22Rv1 (cell line): ENCODE data around the gene ZNF217.

Source experiments
- H3K27ac ChIP-seq: fragments of 450-650 bp; 2 replicates; pipeline ENCODE4 v1.5.1; 2017
- ZFX ChIP-seq: fragments of 450-650 bp; IDR thresholded peaks from 2 replicates; pipeline ENCODE4 v1.6.1; 2017; ENCODE audit warnings: antibody characterized with exemption, borderline replicate concordance
- TF ChIP-seq, protein P1 (sequence below): fragments of 450-650 bp; IDR thresholded peaks from 2 replicates; pipeline ENCODE4 v1.5.1; 2017; ENCODE audit warnings: mild to moderate bottlenecking

ZNF217 gene

DNA sequence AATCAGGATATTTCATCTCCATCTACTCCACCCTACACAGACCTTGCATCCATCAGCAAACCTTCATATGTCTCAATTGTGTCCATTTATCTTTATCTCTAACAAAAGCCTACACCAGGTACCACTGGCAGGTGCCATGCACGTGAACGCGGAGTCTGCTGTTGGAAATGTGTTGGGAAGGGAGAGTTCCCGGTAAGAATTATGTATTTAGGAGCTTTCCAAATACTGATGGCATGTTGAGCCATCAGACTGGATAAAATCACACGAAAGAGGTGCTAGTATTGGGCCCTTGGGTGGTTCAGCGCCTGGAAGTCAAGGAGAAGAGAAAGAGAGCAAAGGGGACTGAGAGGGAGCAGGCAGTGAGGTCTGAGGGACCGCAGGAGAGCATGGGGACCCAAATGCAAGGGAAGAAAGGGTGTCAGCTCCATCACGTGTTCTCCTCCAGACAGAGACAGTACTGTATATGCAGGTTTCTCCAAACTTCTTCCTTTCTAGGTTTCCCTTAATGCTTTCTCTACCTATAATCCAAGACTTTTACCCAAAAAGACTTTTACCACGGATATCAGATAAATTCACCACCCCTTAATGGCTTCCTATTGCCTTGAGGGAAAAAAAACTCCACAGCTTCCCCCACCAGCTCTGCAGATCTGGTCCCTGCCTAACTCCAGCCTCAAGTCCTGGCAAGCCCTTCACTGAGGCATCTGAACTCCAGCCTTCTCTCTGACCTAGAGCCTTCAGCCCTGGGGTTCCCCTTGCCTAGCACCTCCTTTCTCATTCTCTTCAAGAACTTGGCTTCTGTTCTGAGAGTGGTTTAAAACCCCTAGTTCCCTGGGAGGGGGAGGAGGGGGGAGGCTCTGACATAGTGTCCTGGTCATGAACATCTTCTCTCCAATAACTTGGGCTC is 4.8 kb upstream of the ZNF217 start:
- TF ChIP-seq, protein P1, sequence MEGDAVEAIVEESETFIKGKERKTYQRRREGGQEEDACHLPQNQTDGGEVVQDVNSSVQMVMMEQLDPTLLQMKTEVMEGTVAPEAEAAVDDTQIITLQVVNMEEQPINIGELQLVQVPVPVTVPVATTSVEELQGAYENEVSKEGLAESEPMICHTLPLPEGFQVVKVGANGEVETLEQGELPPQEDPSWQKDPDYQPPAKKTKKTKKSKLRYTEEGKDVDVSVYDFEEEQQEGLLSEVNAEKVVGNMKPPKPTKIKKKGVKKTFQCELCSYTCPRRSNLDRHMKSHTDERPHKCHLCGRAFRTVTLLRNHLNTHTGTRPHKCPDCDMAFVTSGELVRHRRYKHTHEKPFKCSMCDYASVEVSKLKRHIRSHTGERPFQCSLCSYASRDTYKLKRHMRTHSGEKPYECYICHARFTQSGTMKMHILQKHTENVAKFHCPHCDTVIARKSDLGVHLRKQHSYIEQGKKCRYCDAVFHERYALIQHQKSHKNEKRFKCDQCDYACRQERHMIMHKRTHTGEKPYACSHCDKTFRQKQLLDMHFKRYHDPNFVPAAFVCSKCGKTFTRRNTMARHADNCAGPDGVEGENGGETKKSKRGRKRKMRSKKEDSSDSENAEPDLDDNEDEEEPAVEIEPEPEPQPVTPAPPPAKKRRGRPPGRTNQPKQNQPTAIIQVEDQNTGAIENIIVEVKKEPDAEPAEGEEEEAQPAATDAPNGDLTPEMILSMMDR, result no peak
- no peak for TF ChIP-seq ZFX
- no peak overlapping the region for H3K27ac ChIP-seq

DNA sequence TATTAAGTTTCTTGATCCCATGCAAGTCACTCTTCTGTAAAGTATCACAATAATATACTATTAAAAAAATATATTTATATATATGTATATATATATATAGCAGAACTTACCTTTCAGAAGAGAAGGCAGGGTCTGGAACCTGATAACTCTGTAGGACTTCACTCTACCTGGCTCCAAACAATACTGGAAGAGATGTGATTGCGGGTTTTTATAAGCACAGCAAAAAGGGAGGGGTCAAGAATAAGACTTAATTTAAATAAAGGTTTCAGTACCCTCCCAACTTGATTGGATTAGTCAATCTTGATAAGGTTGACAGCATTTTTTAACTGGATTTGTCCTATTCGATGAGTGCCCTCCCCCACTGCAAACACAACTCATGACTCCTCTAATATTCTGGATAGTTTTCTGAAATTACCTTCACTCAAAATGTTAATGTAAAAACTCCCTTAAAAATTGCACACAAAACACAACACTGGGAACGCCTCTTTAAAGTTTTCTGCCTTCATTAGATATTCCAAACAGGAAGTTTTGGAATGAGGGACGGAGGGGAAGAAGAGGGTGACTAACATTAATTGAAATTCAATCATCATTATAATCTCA is 4.0 kb upstream of the ZNF217 start:
- H3K27ac ChIP-seq, result peak overlapping the region; percentile 85
- TF ChIP-seq, protein P1, result no peak
- TF ChIP-seq ZFX, result no peak

DNA sequence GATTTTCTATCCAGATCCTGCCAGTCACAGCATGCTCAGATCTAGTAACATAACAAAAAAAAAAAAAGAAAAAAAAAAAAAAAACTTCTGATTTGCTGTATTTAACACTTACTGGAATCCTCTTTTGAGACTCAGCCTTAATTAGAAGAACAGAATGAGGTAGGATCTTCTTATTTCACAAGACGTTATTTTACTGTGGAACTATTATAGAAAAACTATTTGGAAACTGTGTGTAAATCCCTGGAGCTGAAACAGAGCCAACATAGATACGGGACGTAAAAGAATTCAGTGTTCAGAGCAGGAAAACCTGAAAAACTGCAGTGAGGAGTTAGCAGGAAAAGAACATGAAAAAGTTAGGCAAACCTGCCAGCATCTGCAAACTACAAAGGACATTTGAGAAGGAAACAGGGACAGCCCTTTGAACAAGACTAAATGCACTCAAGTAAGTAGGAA is 3.4 kb upstream of the ZNF217 start:
- TF ChIP-seq ZFX, result no peak
- TF ChIP-seq, protein P1, result no peak
- peak overlapping the region; percentile 85 for H3K27ac ChIP-seq

DNA sequence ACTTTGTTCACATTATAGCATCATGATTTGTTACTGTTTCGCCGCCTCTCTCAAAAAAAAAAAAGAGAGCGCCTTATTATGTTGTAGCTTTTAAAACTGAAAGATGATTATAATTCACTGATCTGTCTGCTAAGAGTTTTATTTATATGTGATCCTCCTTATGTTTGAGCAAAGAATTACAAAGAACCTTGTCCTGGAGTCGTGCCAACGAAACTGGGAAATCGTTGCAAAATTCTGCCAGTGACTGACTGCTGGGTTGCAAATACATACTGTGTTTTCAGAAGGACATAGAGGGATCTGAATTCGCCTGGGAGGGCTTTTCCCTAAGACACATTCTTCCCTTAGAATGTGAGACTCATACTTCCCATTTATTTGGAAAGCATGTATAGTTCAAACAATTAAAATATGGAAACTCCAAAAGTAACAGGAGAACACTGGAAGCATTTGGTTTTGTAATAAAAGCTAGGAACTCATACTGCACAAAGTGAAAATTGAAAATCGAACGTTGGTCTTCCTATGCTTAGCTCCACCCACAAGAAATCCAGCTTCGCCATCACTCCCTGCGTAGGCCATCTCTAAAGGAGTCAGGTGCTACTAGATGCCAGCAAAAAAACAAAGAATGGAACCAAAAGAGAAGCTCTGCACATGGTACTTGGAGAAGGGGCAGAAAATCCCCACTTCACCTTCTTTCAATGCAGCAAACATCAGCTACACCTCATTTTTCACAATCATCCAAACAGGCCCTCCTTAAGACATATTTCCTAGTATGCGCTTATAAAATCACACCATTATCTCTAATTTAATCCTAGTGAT is 2.8 kb upstream of the ZNF217 start:
- H3K27ac ChIP-seq, result peak overlapping the region; percentile 85

DNA sequence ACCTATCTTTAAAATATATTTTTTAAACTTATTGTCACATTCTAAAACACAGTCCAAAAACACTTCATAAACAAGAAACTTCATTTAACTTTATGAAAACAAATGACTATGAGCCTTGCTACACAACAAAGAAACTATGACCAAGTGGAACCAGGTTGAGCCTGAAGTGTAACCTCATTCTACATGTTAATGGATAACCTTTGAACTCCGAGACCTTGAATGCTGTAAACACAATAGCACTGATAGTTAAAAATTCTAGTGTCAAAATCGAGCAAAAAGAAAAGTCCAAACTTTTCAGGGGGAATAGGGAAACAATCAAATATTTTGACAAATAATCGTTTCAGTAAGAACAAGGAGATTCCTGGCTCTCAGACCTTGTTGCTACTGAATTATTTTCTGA is 2.1 kb upstream of the ZNF217 start:
- peak overlapping the region; percentile 85 for H3K27ac ChIP-seq

DNA sequence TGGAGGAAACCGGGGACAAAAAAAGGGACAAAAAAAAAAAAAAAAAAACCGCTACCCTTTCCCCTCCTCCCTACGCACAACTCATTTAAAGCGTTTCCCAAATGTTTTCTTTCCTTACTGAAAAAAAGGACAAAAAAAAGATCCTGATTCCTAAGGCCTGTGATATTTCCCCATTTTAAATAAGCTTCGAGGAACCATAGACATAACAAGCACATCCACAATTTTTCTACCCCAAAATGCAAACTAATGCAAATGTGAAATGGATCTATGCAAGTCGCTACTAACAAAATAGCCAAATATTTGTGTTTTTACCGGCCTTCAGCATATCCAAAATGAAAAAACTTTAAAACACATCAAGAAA is 1.4 kb upstream of the ZNF217 start:
- peak overlapping the region; percentile 85 for H3K27ac ChIP-seq
- TF ChIP-seq, protein P1, result no peak
- no peak for TF ChIP-seq ZFX

DNA sequence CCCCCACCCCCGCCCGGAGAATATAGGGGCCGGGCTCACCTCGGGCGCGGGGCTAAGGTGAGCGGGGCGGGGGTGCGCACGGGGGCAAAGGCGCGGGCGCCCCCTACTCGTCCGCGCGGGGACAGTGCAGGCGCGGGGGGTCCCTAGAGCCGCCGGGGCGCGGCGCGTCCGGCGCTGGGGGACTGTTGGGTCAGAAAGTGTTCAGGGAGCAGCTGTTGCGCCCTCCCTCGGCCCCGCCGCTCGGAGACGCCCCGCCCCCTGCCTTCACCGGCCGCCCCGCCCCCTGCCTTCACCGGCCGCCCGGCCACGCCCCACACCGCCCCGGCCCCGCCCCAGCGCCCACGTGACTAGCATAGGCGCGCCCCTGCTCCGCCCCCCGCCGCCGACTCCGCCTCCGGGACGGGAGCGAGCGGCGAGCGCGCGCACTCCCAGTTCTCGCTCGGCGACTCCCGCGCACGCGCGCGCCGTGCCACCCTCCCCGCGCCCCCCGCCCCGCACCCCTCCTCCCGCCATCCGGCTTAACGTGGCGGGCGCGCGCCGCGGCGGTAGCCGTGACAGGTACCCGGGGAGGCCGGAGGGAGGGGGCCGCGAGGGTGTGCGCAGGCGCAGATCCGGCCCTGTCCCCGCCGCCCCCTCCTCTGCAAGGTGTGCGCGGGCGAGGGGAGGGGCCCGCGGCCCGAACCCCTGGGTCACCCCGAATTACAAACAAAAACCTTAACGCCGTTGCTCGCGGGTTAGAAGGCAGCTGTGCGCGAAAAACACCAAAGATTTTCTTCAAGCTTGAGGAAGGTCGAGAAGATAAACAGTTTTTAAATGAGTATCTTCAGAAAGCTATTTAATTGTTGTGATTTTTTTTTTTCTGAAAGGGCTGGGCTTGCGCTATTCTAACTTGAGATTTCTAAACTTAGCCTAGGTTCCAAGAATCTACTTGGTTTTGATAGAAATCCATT is 704 bp upstream of the ZNF217 start:
- H3K27ac ChIP-seq, result peak overlapping the region; percentile 85
- TF ChIP-seq ZFX, result no peak

DNA sequence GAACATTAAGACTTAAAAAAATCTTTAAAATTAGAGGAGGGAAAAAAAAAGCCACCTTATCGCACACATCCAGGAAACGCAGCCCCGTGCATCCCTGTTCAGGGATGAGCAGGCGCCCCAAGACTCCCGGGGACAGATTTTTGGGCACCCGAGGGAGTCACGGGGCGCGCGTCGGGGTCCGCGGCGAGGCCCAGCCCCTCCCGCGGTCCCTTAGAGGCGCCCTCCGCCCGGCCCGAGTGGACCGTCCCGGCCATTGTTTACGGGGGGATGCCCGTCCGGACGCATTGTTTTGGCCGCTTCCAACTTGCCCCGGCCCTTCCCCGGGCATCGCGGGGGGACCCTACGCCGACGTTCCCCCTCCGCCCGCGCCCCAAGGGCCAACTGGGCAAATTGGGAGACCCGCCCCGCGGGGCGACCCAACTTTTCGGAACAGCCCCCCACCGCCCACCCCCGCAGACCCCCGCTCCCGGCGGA is 610 bp downstream of the ZNF217 start:
- peak overlapping the region; percentile 85 for H3K27ac ChIP-seq
- no peak for TF ChIP-seq ZFX
- TF ChIP-seq, protein P1, result no peak

DNA sequence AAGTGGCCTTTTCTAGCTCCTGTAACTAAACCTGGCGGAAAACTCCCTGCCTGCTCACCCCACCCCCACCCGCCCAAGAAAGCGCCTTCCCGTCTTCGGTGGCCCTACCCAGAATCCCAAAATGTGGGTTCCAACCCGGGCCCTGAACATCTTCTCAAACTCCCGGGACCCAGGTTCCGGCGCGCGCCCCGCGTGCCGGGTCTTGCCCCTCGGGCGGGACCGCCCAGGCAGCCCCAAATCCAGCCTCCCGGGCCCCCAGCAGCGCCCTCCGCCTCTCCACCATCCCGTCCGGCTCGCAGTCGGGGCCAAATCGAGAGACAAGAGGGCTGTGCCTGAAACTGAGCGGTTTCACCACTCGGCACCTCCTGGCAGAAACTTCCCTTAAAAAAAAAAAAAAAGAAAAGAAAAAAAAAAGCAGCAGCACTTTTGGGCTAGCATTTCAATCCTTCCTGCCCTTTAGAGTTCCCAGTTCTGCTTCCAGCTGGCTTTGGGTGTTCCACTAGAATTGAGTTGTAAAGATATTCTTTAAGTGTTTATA is 1.1 kb downstream of the ZNF217 start:
- H3K27ac ChIP-seq, result peak overlapping the region; percentile 85; the same call in 1 of the 2 replicates

DNA sequence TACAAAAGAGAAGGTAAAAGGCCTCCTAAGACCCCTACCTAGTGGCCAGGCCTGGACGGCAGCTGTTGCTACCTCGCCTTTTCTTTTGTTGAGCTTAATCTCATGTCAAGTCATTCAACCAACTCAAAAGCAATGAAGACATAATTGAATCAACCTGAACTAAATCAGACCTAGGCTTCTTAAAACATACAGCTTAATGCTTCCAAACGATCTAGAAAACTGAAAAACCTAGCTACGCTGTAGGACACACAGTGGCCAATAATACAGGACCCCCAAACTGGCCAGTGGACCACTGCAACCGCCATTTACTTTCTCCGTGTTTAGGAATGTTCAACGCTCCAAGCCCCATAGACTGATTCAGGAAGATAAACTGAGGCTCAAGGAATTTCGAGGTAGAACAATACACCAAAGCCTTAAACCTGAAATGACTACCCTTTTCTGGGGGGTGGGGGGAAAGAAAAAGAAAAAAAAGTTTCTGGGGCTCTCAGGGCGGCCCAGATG is 1.6 kb downstream of the ZNF217 start:
- peak overlapping the region; percentile 27; the same call in 1 of the 2 replicates for H3K27ac ChIP-seq

DNA sequence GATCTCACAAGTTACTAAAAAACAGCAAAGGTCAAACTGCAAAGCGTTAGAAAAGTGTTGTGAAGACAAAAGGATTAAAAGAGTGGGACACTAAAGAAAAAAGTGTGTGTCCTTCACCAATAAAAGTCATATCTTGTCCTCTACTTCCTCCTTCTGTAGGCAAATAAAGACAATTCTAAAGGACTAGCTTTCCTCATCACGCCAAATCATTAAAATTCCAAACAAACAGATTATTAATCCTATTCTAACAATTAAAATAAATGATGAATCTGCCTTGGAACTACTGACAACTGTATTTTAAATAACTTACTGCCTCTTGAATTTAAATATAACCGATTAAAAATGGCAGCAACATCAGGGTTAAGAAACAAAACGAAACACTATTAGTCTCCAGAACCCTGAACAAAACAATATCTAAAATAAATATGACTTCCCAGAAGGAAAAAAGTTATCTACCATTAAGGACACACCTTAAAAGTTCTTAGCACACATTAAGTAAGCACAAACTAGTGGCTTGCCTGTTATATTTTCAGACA is 2.4 kb downstream of the ZNF217 start:
- peak overlapping the region; percentile 27 for H3K27ac ChIP-seq
